Heart left ventricle (tissue), 13 donors: Measurements from ENCODE around the gene SLA2.

ENCODE experiments used
- CTCF ChIP-seq, 12 donors: fragments of 200-600 bp; sonication (generic) in 4 of 12; IDR thresholded peaks; one replicate each; pipeline versions ENCODE4 v1.5.0 to v1.8.0; 2018 to 2022; ENCODE audit warnings: antibody characterized with exemption in 12 of 12, mild to moderate bottlenecking in 5 of 12
- POLR2A ChIP-seq, 2 donors: fragments of 450-650 bp; IDR thresholded peaks; one replicate each; pipeline ENCODE4 v1.6.1; 2017; ENCODE audit warnings: antibody characterized with exemption in 2 of 2, mild to moderate bottlenecking in 2 of 2, moderate library complexity in 2 of 2
- donor health status: ischemic (EF 13 %, LVEDD 7.1; RV severe dilation, severe dysfunction).
- donor health status: DM: no; HTN: yes; CAD: no.
- donor health status: DM: no; HTN: no; CAD: no.
- donor health status: ischemic (EF 25% LVEDD 6.9; RV normal size, moderate dysfunction).
- donor health status: ischemic (EF 25% LVEDD 5.7; RV mildly dilated, moderate dysfunction).
- donor health status: ischemic (EF 35%, LVEDD 5.7; RV mildly dilated, moderate dysfunction).
- donor health status: nonischemic (EF 11% LVEDD 7.7; RV severe dilation, severe dysfunction).
- donor health status: DM: yes; HTN: yes; CAD: no.
- donor health status: PGD.
- donor health status: ischemic (EF 29% LVEDD 5.4; RV normal size, mild dysfunction).
- donor health status: nonischemic (EF 23%, LVEDD 6.1; RV moderate dilation, normal function).

GRCh38 chr20:36632487-36633284 lies 13.3 kb downstream of the SLA2 start:
- TF ChIP-seq POLR2A (IDR thresholded peaks at IDR 0.05) = no peak
- no peak for TF ChIP-seq CTCF (IDR thresholded peaks at IDR 0.05)
